Activated B cell treated with CpG ODN at 0.5 μM for 24 hours (primary cell): ENCODE results near the gene PROSER3. TPM values are rescaled to one million over a fixed set of nuclear protein-coding genes. Genes with fewer than 3 reads are reported as not detected.
"Not testable (repeated sequence)": the region's sequence is repeated elsewhere in the genome, so short reads cannot be mapped to it uniquely, and the experiment has no call there.

ENCODE experiments used
- ATAC-seq: fragments of 200-7000 bp; cut with Tn5 transposase; one replicate; pipeline ENCODE4 v1.10.0; 2021; ENCODE audit warnings: low read depth, mild to moderate bottlenecking, moderate library complexity
- CTCF ChIA-PET: fragments of 350-600 bp; sonication (Branson Sonifier 250); formaldehyde crosslinking; loops from one replicate; lab custom pipeline; 2021; ENCODE audit warnings: antibody characterized with exemption; lab: Charles Lee
- POLR2A ChIA-PET: fragments of 350-600 bp; sonication (Branson Sonifier 250); formaldehyde crosslinking; loops from one replicate; lab custom pipeline; 2021; ENCODE audit warnings: antibody characterized with exemption; lab: Charles Lee
- DNase-seq: peaks from one replicate; pipeline ENCODE4 v3.0.0; 2022
- H3K27ac Mint-ChIP-seq: one replicate; pipeline ENCODE4 v1.8.0; 2020; ENCODE audit warnings: mixed read lengths
- H3K27me3 Mint-ChIP-seq: one replicate; pipeline ENCODE4 v1.8.0; 2021; ENCODE audit warnings: mixed read lengths
- H3K36me3 Mint-ChIP-seq: one replicate; pipeline ENCODE4 v1.8.0; 2021; ENCODE audit warnings: low read depth, mixed read lengths
- H3K4me1 Mint-ChIP-seq: one replicate; pipeline ENCODE4 v1.8.0; 2021; ENCODE audit warnings: mixed read lengths
- H3K4me3 Mint-ChIP-seq: one replicate; pipeline ENCODE4 v1.8.0; 2020; ENCODE audit warnings: mild to moderate bottlenecking, mixed read lengths
- H3K9me3 Mint-ChIP-seq: one replicate; pipeline ENCODE4 v1.8.0; 2020; ENCODE audit warnings: mixed read lengths
- intact Hi-C: fragments of 100-400 bp; cut with micrococcal nuclease; formaldehyde crosslinking; loops from one replicate; pipeline ENCODE4 v1.15.1; 2024
- total RNA-seq: library from RNA; stranded (reverse); gene quantifications from 2 replicates; pipeline ENCODE4 v1.2.3, GENCODE V29; 2022
- TF ChIP-seq, protein P1 (sequence below): fragments of 200-600 bp; IDR thresholded peaks from one replicate; pipeline ENCODE4 v1.8.0; 2022; ENCODE audit warnings: antibody characterized with exemption, mild to moderate bottlenecking

The PROSER3 gene
- total RNA-seq, 1 donor from 2014 or later: 60.5 TPM

DNA sequence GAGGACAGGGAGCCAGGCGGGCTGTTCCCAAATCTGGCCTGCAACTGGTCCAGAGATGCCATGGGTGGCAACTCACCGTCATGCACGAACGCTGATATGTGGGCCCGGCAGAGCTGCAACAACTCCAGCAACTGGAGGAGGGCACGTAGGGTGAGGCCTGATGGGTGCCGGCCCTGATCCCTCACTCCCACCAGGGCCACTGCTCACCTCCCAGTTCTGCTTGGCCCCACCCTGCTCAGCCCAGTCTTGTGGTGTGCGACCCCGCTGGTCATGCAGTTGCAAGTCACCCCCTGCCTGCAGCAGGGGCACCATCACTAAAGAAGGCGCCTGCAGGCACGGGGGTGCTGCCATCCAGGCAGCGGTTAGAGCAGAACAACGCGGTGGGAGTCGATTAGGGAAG, 34.3 kb downstream of the PROSER3 start:
- Mint-ChIP-seq H3K4me3 (no peak overlapping the region), H3K4me1 (peaks cover 3% of the 10 kb centered on the region), H3K27me3 (peaks cover 17% of the 10 kb centered on the region), H3K9me3 (no peaks in the 10 kb centered on the region), H3K36me3 (no peaks in the 10 kb centered on the region), H3K27ac (no peak overlapping the region)
- POLR2A ChIA-PET: no interaction called here
- CTCF ChIA-PET: no interaction called here
- intact Hi-C loops: no loop called here
- TF ChIP-seq, protein P1, sequence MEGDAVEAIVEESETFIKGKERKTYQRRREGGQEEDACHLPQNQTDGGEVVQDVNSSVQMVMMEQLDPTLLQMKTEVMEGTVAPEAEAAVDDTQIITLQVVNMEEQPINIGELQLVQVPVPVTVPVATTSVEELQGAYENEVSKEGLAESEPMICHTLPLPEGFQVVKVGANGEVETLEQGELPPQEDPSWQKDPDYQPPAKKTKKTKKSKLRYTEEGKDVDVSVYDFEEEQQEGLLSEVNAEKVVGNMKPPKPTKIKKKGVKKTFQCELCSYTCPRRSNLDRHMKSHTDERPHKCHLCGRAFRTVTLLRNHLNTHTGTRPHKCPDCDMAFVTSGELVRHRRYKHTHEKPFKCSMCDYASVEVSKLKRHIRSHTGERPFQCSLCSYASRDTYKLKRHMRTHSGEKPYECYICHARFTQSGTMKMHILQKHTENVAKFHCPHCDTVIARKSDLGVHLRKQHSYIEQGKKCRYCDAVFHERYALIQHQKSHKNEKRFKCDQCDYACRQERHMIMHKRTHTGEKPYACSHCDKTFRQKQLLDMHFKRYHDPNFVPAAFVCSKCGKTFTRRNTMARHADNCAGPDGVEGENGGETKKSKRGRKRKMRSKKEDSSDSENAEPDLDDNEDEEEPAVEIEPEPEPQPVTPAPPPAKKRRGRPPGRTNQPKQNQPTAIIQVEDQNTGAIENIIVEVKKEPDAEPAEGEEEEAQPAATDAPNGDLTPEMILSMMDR: no peak
- ATAC-seq: no peak
- DNase-seq: no peak

DNA sequence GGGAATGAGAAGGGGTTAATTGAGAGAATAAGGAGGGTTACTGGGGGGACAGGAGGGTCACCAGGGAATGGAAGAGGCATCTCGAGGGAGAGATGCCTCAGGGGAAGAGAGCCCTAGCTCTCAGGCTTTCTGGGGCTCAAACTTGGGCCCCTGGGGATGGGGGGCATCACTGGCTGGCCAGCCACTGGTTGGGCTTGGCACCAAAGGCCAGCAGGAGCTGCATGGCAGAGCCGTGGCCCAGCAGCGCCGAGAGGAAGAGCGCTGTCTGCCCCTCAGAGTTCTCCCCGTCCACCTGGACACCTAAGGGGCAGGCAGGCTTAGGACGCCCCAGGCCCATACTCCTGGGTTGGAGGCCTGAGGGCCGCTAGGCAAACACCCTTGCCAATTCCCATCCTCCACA, 34.9 kb downstream of the PROSER3 start:
- H3K4me3 Mint-ChIP-seq: no peak overlapping the region
- H3K9me3 Mint-ChIP-seq: no peaks in the 10 kb centered on the region
- intact Hi-C loops: no loop called here
- ChIA-PET CTCF (no interaction called here), POLR2A (no interaction called here)
- H3K27me3 Mint-ChIP-seq: peaks cover 19% of the 10 kb centered on the region
- no peak overlapping the region for H3K27ac Mint-ChIP-seq
- TF ChIP-seq, protein P1: no peak
- peaks cover 3% of the 10 kb centered on the region for H3K4me1 Mint-ChIP-seq
- ATAC-seq (no peak), DNase-seq (no peak)
- H3K36me3 Mint-ChIP-seq: no peaks in the 10 kb centered on the region

DNA sequence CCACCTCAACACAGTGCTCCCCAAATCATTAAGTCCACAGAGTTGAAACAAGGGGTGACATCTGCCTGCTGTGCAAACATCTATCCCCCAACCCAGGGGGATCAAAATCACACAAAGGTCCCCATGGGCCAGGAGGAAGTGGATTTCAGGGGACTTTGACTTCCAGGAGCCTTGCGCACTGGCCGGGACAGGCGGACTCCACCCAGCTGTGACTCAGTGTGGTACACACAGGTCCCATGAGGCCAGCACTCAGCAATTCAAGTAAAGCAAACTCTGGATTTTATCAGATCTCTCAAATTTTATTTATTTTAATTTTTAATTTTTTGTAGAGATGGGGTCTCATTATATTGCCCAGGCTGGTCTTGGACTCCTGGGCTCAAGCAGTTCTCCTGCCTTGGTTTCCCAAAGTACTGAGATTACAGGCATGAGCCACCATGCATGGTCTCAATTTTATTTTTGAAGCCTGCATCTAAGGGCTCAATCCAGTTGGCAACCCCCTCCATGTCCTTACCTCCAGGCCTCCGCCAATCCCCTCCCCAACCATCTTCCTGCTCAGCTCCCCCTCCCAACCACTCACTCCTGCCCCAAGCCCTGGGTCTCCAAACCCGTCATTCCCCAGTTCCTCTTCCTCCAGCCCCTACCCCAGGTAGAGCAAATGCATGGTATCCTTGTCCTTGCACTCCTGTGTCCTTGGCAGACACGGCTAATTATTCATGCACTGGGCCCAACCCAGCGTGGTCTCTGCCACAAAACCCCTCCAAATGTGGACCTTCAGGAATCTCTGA, 35.6 kb downstream of the PROSER3 start:
- H3K27ac Mint-ChIP-seq: no peak overlapping the region

DNA sequence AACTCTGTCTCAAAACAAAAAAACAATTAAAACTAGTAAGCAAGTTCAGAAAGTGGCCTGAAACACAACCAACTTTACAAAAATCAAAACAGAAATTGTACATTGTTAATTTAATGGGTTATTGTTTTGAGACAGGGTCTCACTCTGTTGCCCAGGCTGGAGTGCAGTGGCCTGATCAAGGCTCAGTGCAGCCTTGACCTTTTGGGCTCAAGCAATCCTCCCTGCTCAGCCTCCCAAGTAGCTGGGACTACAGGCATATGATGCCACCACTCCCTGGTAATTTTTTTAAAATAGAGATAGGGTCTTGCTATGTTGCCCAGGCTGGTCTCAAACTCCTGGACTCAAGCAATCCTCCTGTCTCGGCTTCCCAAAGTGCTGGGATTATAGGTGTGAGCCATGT, 37.6 kb downstream of the PROSER3 start:
- H3K36me3 Mint-ChIP-seq, CTCF ChIA-PET, H3K4me1 Mint-ChIP-seq, intact Hi-C loops, H3K27ac Mint-ChIP-seq, H3K9me3 Mint-ChIP-seq, H3K4me3 Mint-ChIP-seq, POLR2A ChIA-PET, DNase-seq, ATAC-seq: not testable (repeated sequence)
- H3K27me3 Mint-ChIP-seq: peaks cover 30% of the 10 kb centered on the region

More for the DNA sequence above, 35.6 kb downstream of the PROSER3 start:
- ChIA-PET CTCF (no interaction called here), POLR2A (no interaction called here)
- Mint-ChIP-seq H3K27me3 (peaks cover 23% of the 10 kb centered on the region), H3K9me3 (no peaks in the 10 kb centered on the region), H3K4me3 (no peak overlapping the region), H3K36me3 (no peaks in the 10 kb centered on the region), H3K4me1 (peaks cover 3% of the 10 kb centered on the region)
- no peak for DNase-seq
- intact Hi-C loops: no loop called here
- TF ChIP-seq, protein P1: no peak
- peak; percentile 37 for ATAC-seq

DNA sequence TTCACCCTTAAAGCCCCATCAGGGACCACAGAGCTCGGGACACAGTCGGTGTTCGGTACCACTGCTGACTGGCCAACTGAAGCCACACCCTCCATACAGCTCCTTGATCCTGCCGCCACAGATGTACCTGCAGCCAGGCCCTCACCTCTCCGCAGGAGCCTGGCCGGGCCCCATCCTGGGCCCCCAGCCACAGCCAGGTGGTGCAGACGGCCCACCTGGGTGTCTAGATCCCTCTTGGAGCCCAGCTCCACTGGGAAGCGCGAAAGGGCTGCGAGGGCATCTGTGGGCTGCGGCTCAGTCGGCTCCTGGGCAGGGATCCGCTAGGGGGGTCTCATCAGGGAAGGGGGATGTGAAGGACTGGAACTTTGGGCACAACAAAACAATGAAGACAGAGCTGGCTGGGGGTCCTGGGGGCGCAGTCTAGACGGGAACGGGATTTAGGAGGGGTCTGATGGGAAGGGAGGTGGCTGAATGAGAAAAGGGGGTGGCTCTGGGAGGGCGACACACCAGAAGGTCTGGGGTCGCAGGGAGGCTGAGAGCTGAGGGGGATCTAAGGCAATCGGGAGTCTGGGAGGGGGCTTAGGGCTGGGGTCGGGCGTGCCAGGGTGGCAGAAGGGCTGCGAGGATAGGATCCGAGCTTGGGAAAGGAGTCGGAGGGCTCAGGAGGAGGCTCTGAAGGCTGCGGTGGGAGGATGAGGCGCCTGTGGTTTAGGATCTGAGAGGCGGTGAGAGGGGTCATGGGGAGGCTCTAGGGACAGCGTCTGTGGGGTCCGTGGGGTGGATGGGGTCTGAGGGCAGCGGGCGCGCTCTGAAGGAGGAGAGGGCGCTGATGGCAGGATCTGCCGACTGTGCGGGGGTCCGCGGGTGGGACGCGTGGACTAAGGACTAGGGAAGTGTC, 38.9 kb downstream of the PROSER3 start:
- Mint-ChIP-seq H3K9me3 (peaks cover 2% of the 10 kb centered on the region), H3K4me3 (no peak overlapping the region), H3K27me3 (peaks cover 30% of the 10 kb centered on the region), H3K4me1 (peaks cover 3% of the 10 kb centered on the region), H3K27ac (no peak overlapping the region), H3K36me3 (no peaks in the 10 kb centered on the region)
- POLR2A ChIA-PET: no interaction called here
- ATAC-seq: no peak
- TF ChIP-seq, protein P1: no peak
- no peak for DNase-seq
- intact Hi-C loops: no loop called here
- CTCF ChIA-PET: no interaction called here
